ENCODE measurements around the gene ARL6IP5. TPM values are rescaled to one million over a fixed set of nuclear protein-coding genes. Genes with fewer than 3 reads are reported as not detected.

ARL6IP5 gene, protein sequence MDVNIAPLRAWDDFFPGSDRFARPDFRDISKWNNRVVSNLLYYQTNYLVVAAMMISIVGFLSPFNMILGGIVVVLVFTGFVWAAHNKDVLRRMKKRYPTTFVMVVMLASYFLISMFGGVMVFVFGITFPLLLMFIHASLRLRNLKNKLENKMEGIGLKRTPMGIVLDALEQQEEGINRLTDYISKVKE
- 126 and 143 TPM in 2 replicates for total RNA-seq

DNA sequence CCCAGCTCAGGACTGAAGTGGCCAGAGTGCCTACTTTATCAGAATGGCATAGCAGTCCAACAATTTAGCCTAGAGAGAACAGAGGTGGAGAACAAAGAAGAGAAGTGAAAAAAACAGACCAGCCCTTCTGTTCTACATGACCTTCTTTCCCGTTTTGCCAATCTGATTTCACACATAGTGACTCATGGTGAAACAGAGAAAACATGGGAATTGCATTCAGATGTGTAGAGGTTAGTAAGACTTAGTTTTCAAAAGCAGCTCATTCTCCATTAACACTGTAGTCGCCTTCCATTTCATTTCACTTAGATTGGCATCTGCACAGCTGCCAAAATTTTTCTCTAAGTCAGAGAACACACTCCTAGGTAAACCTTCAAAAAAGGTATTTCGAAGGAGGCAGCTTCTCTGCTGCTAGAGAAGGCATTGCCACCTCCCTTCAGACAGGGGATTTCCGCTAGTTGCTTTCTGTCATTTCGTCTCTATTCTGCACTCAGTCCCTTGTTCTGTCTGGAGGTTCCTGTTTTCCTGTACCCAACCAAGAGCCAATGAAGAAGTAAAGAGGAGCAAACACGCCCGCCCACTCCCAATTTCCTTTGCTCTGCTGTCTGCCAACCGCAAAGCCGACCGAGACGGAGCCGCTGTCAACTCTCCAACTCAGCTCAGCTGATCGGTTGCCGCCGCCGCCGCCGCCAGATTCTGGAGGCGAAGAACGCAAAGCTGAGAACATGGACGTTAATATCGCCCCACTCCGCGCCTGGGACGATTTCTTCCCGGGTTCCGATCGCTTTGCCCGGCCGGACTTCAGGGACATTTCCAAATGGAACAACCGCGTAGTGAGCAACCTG is at the start of gene ARL6IP5:
Gene ARL6IP5, plus strand, starts transcription at position 612 of the 842 bp plus-strand sequence. Its CDS starts 111 bp downstream, at position 723.

DNA sequence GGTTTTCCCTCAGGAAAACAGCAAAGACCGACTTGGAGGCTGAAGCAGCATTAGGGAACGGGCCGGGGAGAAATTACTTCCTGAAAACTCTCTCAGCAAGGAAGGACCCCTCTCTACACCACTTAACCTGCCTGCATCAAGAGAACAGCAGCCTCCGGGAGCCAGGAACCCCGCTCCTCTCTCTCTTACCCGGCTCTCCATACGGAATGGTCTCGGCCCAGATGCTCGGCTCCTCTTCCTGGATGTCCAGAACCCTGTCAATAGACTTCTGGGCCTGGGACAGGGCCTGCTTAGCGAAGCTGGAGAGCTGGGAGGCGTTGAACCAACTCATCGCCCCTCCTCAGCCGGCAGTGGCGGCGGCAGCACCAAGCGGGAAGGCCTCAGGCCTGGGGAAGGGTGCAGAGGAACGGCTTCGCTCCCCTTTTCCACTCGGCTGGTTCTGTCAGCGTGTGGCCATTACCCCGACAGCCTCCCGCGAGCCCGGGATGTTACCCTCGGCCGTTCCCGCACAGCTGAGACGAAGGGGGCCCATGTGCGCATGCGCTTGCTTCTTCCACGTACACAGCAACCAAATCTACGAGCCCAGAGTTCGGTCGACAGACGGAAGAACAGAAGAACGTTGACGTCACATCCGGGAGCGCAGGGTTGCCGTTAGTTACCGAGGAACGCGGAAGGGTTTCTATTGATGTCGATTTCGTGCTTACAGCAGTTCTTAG is 32.8 kb upstream of the ARL6IP5 start, which contains the start of gene TMF1:
Gene TMF1, minus strand, starts transcription at position 578 of the 716 bp plus-strand sequence. Its CDS starts 247 bp downstream, at position 331.

GRCh38 chr3:69080233-69080920 is 4.4 kb upstream of the ARL6IP5 start, which contains the start of gene UBA3:
TSS of gene UBA3 (minus strand) at chr3:69080365. CDS start at chr3:69080353, 12 bp downstream.

GRCh38 chr3:69122403-69122802 is 37.7 kb downstream of the ARL6IP5 start, which contains the start of gene LMOD3:
TSS of gene LMOD3 (minus strand) at chr3:69122595. CDS start at chr3:69122386, 209 bp downstream.

Other genes starting within 250 kb of the ARL6IP5 start
- gene TAFA4, start 152.4 kb upstream of the ARL6IP5 start, total RNA-seq = not detected in 2 replicates
- gene EOGT, start 71.3 kb upstream of the ARL6IP5 start, total RNA-seq = 33.2 and 36.6 TPM in 2 replicates
- gene TMF1, start 32.6 kb upstream of the ARL6IP5 start, total RNA-seq = 48.8 and 50.4 TPM in 2 replicates
- 72.1 and 84.6 TPM in 2 replicates for gene UBA3, start 4.6 kb upstream of the ARL6IP5 start, total RNA-seq
- gene LMOD3, start 37.7 kb downstream of the ARL6IP5 start, total RNA-seq = under 0.01 and 0.28 TPM in 2 replicates